ENCODE measurements around the gene KEL.

Gene KEL

DNA sequence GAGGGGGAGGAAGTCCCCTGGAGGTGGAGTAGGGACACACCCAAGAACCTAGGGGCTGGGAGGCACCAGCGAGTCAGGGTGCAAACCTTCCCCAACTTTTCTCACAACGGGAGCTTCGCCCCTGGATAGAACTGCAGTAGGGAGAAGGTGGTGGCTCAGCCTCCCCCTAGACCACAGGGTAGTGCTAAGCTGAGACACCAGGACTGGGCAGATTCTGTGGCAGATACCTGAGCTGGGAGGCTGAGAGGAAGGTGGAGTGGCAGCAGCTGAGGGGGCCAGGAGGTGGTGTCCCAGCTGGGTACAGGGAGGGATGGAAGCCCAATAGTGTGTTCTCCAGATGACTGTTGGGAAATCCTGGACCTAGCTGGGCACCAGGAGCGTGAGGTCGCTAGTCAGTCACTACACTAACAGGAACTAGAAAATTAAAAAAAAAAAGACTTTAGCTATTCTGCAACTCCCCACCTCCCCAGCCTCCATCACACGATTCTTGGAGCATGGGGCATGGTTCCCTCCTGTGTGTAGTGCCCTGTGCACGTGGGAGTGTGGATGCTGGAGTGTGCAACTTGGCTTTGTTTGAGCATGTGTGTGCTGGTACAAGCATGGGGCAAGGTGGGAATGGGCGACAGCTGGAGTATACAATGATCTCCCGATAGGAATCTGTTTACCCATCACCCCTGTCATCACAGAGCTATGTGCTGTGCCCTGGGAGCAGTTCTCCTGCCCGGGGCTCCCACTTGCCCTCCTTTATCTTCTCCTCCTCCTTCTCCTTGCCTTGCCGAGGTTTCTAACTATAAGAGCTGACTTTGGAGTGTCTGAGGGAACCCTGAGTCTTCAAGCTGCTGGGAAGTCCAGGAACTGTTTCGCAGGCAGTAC is 67.8 kb downstream of the KEL start:
- TF ChIP-seq, protein P1, sequence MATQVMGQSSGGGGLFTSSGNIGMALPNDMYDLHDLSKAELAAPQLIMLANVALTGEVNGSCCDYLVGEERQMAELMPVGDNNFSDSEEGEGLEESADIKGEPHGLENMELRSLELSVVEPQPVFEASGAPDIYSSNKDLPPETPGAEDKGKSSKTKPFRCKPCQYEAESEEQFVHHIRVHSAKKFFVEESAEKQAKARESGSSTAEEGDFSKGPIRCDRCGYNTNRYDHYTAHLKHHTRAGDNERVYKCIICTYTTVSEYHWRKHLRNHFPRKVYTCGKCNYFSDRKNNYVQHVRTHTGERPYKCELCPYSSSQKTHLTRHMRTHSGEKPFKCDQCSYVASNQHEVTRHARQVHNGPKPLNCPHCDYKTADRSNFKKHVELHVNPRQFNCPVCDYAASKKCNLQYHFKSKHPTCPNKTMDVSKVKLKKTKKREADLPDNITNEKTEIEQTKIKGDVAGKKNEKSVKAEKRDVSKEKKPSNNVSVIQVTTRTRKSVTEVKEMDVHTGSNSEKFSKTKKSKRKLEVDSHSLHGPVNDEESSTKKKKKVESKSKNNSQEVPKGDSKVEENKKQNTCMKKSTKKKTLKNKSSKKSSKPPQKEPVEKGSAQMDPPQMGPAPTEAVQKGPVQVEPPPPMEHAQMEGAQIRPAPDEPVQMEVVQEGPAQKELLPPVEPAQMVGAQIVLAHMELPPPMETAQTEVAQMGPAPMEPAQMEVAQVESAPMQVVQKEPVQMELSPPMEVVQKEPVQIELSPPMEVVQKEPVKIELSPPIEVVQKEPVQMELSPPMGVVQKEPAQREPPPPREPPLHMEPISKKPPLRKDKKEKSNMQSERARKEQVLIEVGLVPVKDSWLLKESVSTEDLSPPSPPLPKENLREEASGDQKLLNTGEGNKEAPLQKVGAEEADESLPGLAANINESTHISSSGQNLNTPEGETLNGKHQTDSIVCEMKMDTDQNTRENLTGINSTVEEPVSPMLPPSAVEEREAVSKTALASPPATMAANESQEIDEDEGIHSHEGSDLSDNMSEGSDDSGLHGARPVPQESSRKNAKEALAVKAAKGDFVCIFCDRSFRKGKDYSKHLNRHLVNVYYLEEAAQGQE (IDR thresholded peaks at IDR 0.05; ENCODE audit: insufficient read depth in 1 of 2, low read depth in 2 of 2, low read length in 2 of 2) = no peak
- TF ChIP-seq TAF1 (IDR thresholded peaks at IDR 0.05; ENCODE audit: borderline replicate concordance, insufficient read depth, low read length) (no peak), SIN3A (IDR thresholded peaks at IDR 0.05; ENCODE audit: borderline replicate concordance, insufficient read depth, low read length) (no peak), FOXP2 (optimal IDR thresholded peaks at IDR 0.05; ENCODE audit: borderline replicate concordance, extremely low read depth, extremely low read length, insufficient read depth) (no peak), POLR2AphosphoS5 (IDR thresholded peaks at IDR 0.05; ENCODE audit: low read depth, low read length) (no peak)

GRCh38 chr7:142892951-142893350 is 69.2 kb downstream of the KEL start:
- TF ChIP-seq TAF1 (IDR thresholded peaks at IDR 0.05; ENCODE audit: borderline replicate concordance, insufficient read depth, low read length) (no peak), SIN3A (IDR thresholded peaks at IDR 0.05; ENCODE audit: borderline replicate concordance, insufficient read depth, low read length) (no peak)
- TF ChIP-seq, protein P1 (IDR thresholded peaks at IDR 0.05; ENCODE audit: insufficient read depth in 1 of 2, low read depth in 2 of 2, low read length in 2 of 2) = no peak

GRCh38 chr7:142891490-142892082 is 70.6 kb downstream of the KEL start:
- TF ChIP-seq SIN3A (IDR thresholded peaks at IDR 0.05; ENCODE audit: borderline replicate concordance, insufficient read depth, low read length) (no peak), FOXP2 (optimal IDR thresholded peaks at IDR 0.05; ENCODE audit: borderline replicate concordance, extremely low read depth, extremely low read length, insufficient read depth) (no peak), TAF1 (IDR thresholded peaks at IDR 0.05; ENCODE audit: borderline replicate concordance, insufficient read depth, low read length) (no peak), POLR2AphosphoS5 (IDR thresholded peaks at IDR 0.05; ENCODE audit: low read depth, low read length) (no peak)
